ENCODE data around the gene MARK1. TPM values are rescaled to one million over a fixed set of nuclear protein-coding genes. Genes with fewer than 3 reads are reported as not detected.
"Not testable (repeated sequence)": the region's sequence is repeated elsewhere in the genome, so short reads cannot be mapped to it uniquely, and the experiment has no call there.

The MARK1 gene
- total RNA-seq, 2 experiments from 2014 or later = not detected

DNA sequence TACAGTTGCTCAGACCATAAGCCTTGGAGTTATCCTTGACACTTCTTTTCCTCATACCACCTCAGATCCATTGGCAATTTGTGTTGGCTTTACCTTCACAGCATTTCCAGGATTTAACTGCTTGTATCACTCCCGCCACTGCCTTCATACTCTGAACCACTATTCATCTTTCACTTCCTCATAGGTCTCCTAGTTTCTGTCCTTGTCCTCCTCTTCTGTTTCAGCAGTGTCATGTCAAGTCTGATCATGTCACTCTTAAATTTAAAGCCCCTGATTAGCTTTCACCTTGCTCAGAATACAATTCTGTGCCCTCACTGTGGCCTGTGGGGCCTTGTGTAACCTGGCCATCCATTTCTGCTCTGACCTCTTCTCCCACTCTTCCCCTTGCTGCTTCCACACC lies 127.6 kb downstream of the MARK1 start:
- Mint-ChIP-seq H3K27me3 (ENCODE audit: low read depth) (peaks cover 2% of the 10 kb centered on the region), H3K36me3 (ENCODE audit: low read depth) (no peaks in the 10 kb centered on the region), H3K27ac (no peak overlapping the region), H3K9me3 (no peaks in the 10 kb centered on the region), H3K4me1 (ENCODE audit: low read depth) (no peaks in the 10 kb centered on the region), H3K4me3 (no peak overlapping the region)
- CTCF ChIA-PET = interaction anchor here (1.7 kb wide), 1 partner anchor 10 kb away, joined by 3 read pairs; no protein-coding TSS in a partner anchor
- no peak for DNase-seq
- intact Hi-C loops (cut with micrococcal nuclease) = no loop called here

DNA sequence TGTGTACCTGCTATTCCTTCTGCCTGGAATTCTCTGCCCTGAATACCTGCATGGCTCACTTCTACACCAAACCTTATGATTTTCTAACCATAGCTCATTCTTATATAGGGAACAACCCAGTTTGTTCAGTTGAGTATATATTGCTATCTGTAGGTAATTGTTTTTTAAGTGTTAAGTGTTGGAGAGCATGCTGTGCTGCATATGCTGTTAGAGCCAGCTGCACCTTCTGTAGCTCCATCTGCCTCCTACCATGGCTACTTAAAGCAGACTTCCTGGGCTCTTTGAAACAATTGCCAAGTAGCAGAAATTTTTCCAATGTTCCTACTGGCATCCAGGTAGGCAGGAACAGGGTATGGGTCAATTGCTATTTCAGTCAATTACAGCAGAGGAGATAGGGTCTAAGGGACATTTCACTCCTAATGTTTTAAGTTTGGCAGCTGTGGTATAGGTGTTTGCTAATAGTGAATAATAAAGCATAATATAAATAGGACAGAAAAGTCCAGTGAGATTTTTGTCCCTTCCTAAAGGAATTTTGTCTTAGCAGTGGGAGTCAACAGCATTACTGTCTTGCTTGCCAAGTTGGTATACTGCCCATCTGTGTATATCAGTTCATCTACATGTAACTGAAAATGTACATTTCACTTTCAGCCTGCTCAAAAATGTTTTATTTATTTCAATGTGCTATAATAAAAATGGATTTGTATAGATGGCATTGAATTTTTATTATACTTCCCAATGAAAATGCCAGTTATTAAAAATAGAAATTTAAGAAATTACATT lies 128.2 kb downstream of the MARK1 start:
- CTCF ChIA-PET = no interaction called here
- H3K9me3 Mint-ChIP-seq = no peaks in the 10 kb centered on the region
- intact Hi-C loops (cut with micrococcal nuclease) = no loop called here
- no peak for DNase-seq
- no peaks in the 10 kb centered on the region for H3K4me1 Mint-ChIP-seq (ENCODE audit: low read depth)
- no peak overlapping the region for H3K27ac Mint-ChIP-seq
- H3K4me3 Mint-ChIP-seq = no peak overlapping the region
- H3K36me3 Mint-ChIP-seq (ENCODE audit: low read depth) = no peaks in the 10 kb centered on the region
- peaks cover 5% of the 10 kb centered on the region for H3K27me3 Mint-ChIP-seq (ENCODE audit: low read depth)

DNA sequence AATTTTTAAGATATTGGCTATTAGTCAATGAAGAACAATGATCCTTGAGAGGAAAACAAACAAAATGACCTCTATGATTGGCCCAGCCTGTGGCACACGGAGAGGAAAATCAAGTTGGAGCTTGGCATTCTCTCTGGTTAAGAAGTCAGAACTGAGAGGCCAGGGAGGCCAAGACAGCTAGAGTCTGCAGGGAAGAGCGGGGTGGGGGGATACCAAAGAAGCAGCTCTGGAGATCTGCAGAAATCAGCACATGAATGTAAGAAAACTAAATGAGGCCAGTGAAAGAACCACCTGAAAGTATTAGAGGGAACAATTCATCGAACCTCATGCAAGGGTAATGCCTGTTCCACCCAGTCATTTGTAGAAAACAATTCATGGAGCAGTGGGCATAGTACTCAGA lies 138.4 kb downstream of the MARK1 start:
- Mint-ChIP-seq H3K4me3 (no peak overlapping the region), H3K36me3 (ENCODE audit: low read depth) (no peaks in the 10 kb centered on the region), H3K27me3 (ENCODE audit: low read depth) (peaks cover 19% of the 10 kb centered on the region), H3K4me1 (ENCODE audit: low read depth) (no peaks in the 10 kb centered on the region), H3K27ac (no peak overlapping the region), H3K9me3 (peaks cover 8% of the 10 kb centered on the region)
- DNase-seq = no peak
- CTCF ChIA-PET = no interaction called here
- intact Hi-C loops (cut with micrococcal nuclease) = no loop called here

- Mint-ChIP-seq H3K36me3 (ENCODE audit: low read depth) (no peaks in the 10 kb centered on the region), H3K9me3 (peaks cover 8% of the 10 kb centered on the region), H3K27me3 (ENCODE audit: low read depth) (peaks cover 12% of the 10 kb centered on the region), H3K4me1 (ENCODE audit: low read depth) (no peaks in the 10 kb centered on the region), H3K4me3 (no peak overlapping the region), H3K27ac (no peak overlapping the region)
- CTCF ChIA-PET = no interaction called here
- intact Hi-C loops (cut with micrococcal nuclease) = no loop called here
- DNase-seq = no peak
Observed at GRCh38 chr1:220669005-220669404, 141.1 kb downstream of the MARK1 start.

- no peak for DNase-seq
- intact Hi-C loops (cut with micrococcal nuclease) = no loop called here
- H3K4me3 Mint-ChIP-seq = no peak overlapping the region
- CTCF ChIA-PET = no interaction called here
- H3K27ac Mint-ChIP-seq = no peak overlapping the region
- no peaks in the 10 kb centered on the region for H3K36me3 Mint-ChIP-seq (ENCODE audit: low read depth)
- peaks cover 8% of the 10 kb centered on the region for H3K9me3 Mint-ChIP-seq
- H3K27me3 Mint-ChIP-seq (ENCODE audit: low read depth) = peaks cover 8% of the 10 kb centered on the region
- H3K4me1 Mint-ChIP-seq (ENCODE audit: low read depth) = no peaks in the 10 kb centered on the region
Observed at GRCh38 chr1:220670365-220670764, 142.4 kb downstream of the MARK1 start.

GRCh38 chr1:220673921-220674320 lies 146.0 kb downstream of the MARK1 start:
- Mint-ChIP-seq H3K27ac (no peak overlapping the region), H3K4me3 (no peak overlapping the region), H3K27me3 (ENCODE audit: low read depth) (peaks cover 2% of the 10 kb centered on the region), H3K36me3 (ENCODE audit: low read depth) (no peaks in the 10 kb centered on the region), H3K9me3 (peaks cover 8% of the 10 kb centered on the region), H3K4me1 (ENCODE audit: low read depth) (no peaks in the 10 kb centered on the region)
- CTCF ChIA-PET = interaction anchor here (0.6 to 0.7 kb wide), 2 partner anchors 15 to 619 kb away, joined by 3 read pairs; no protein-coding TSS in a partner anchor
- DNase-seq = no peak
- intact Hi-C loops (cut with micrococcal nuclease) = no loop called here

DNA sequence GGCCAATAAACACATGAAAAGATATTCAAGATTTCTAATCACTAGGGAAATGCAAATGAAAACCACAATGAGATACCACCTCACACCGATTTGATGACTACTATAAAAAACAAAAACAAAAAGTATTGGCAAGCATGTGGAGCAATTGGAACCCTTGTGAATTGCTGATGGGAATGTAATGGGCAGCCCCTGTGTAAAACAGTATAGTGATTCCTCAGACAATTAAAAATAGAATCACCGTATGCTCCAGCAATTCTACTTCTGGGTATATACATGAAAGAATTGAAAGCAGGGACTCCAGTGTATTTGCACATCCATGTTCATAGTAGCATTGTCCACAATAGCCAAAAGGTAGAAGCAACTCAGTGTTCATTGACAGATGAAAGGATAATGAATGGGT lies 149.3 kb downstream of the MARK1 start:
- Mint-ChIP-seq H3K36me3 (ENCODE audit: low read depth) (no peaks in the 10 kb centered on the region), H3K27ac (no peak overlapping the region), H3K4me1 (ENCODE audit: low read depth) (no peaks in the 10 kb centered on the region), H3K4me3 (no peak overlapping the region), H3K27me3 (ENCODE audit: low read depth) (no peaks in the 10 kb centered on the region), H3K9me3 (no peaks in the 10 kb centered on the region)
- DNase-seq = no peak
- CTCF ChIA-PET = interaction anchor here (1.3 kb wide), 1 partner anchor 56 kb away, joined by 3 read pairs; no protein-coding TSS in a partner anchor
- intact Hi-C loops (cut with micrococcal nuclease) = no loop called here

DNA sequence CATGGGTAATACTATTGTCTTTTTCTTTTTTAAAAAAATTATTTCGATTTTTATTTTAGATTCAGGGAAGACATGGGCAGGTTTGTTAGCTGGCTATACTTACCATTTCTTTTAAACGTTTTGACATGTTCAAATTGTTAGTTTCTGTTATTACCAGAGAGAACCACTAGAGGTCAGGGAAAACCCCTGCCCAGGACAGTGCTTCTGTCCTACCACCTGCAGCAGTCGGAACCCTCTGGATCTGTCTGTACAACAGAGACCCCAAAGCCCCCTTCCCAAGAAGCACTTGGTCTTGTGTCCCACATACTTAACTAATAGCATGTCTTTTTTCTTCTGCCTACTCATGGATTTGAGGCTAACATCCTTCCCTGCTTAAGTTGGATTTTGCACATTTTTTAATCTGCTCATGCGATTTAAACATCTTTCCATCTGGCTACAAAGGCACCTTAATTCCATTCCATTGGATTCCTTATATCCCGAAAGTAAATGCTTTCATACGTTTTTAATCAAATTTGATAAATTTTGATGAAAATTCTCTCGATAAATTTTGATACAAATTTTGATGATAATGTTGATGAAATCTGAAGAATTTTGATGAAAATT lies 152.2 kb downstream of the MARK1 start:
- H3K4me1 Mint-ChIP-seq (ENCODE audit: low read depth) = no peaks in the 10 kb centered on the region
- H3K4me3 Mint-ChIP-seq = no peak overlapping the region
- H3K9me3 Mint-ChIP-seq = no peaks in the 10 kb centered on the region
- H3K27ac Mint-ChIP-seq = no peak overlapping the region
- no peaks in the 10 kb centered on the region for H3K27me3 Mint-ChIP-seq (ENCODE audit: low read depth)
- CTCF ChIA-PET = interaction anchor here (1.1 to 1.5 kb wide), 2 partner anchors 16 to 53 kb away, joined by 3 to 4 read pairs; no protein-coding TSS in a partner anchor
- H3K36me3 Mint-ChIP-seq (ENCODE audit: low read depth) = no peaks in the 10 kb centered on the region
- peak; percentile 9 for DNase-seq
- intact Hi-C loops (cut with micrococcal nuclease) = loop anchor here (1.0 kb wide), 2 partner anchors 53 to 96 kb away; no protein-coding TSS in a partner anchor

- no peak for DNase-seq
- no peaks in the 10 kb centered on the region for H3K9me3 Mint-ChIP-seq
- no peak overlapping the region for H3K4me3 Mint-ChIP-seq
- H3K36me3 Mint-ChIP-seq (ENCODE audit: low read depth) = no peaks in the 10 kb centered on the region
- no peak overlapping the region for H3K27ac Mint-ChIP-seq
- no peaks in the 10 kb centered on the region for H3K27me3 Mint-ChIP-seq (ENCODE audit: low read depth)
- CTCF ChIA-PET = interaction anchor here (0.6 to 1.5 kb wide), 5 partner anchors 9 to 304 kb away, joined by 3 to 7 read pairs (median 4); no protein-coding TSS in a partner anchor
- no peaks in the 10 kb centered on the region for H3K4me1 Mint-ChIP-seq (ENCODE audit: low read depth)
- intact Hi-C loops (cut with micrococcal nuclease) = no loop called here
Observed at GRCh38 chr1:220681220-220681880, 153.4 kb downstream of the MARK1 start.

DNA sequence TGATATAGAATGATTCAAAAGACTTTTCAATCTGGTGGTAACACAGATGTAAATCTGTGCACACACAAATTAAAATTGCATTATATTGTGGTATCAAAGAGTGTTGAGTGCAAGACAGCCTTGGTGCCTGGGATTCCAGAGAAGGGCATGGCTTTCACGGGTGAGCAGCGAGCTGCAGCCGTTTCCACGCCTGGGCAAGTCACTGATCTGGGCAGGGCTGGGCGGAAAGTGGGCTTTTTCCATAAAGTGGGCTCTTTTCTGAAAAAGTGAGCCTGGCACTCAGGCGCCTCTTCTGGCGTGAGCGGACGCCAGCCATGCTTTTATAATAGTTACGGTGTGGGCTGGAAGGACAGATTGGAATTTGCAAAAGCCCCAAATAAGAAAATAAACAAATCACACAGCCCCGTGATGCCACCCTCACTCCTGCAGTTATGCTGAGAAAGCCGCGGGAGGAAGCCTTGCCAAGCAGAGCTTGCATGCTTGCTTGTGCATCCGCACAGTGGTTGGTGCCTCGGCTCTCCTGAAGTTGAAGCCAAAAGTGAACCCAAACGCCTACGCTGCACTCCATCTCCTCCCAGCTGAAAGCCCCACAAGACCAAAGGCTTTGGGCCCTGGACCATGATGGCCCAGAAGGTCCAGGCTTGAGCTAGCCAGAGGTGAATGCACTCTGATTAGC lies 155.1 kb downstream of the MARK1 start:
- intact Hi-C loops (cut with micrococcal nuclease) = no loop called here
- H3K27ac Mint-ChIP-seq = no peak overlapping the region
- H3K27me3 Mint-ChIP-seq (ENCODE audit: low read depth) = no peaks in the 10 kb centered on the region
- no peaks in the 10 kb centered on the region for H3K9me3 Mint-ChIP-seq
- no peaks in the 10 kb centered on the region for H3K36me3 Mint-ChIP-seq (ENCODE audit: low read depth)
- H3K4me3 Mint-ChIP-seq = no peak overlapping the region
- no peaks in the 10 kb centered on the region for H3K4me1 Mint-ChIP-seq (ENCODE audit: low read depth)
- CTCF ChIA-PET = interaction anchor here (0.6 to 1.5 kb wide), 2 partner anchors 51 to 92 kb away, joined by 4 read pairs; no protein-coding TSS in a partner anchor
- DNase-seq = no peak

DNA sequence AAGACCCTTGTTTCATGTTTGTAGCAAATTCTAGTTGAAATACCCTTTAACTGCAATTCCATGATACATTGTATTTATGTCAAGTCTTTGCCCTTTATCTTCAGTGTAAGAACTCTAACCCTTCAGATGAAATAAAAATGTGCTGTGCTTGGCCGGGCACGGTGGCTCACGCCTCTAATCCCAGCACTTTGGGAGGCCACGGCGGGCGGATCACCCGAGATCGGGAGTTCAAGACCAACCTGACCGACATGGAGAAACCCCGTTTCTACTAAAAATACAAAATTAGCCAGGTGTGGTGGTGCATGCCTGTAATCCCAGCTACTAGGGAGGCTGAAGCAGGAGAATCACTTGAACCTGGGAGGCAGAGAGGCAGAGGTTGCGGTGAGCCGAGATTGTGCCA lies 155.8 kb downstream of the MARK1 start:
- H3K27ac Mint-ChIP-seq; DNase-seq; H3K27me3 Mint-ChIP-seq (ENCODE audit: low read depth); H3K36me3 Mint-ChIP-seq (ENCODE audit: low read depth); H3K4me1 Mint-ChIP-seq (ENCODE audit: low read depth); intact Hi-C loops (cut with micrococcal nuclease); H3K9me3 Mint-ChIP-seq; H3K4me3 Mint-ChIP-seq: not testable (repeated sequence)
- CTCF ChIA-PET = interaction anchor here (1.5 kb wide), 1 partner anchor 92 kb away, joined by 4 read pairs; no protein-coding TSS in a partner anchor

DNA sequence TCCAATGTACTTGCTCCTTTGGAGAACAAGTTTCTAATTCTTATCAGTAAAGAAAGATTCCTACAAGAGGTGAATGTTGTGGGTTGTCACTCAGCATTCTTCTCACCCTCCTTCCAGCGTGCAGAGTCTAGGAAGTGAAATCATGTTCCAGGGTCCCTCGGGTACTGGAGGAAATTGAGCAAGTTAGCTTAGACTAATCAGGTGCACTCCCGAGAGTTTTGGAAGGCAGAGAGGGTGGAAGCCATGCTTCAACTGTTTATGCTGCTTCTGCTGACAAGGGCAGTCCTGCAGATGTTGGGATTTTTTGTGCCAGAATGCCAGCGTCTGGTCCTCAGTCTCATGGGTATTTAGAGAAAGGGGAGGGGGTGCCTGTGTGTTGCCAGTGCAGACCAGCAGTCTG lies 157.0 kb downstream of the MARK1 start:
- Mint-ChIP-seq H3K27ac (no peak overlapping the region), H3K4me3 (no peak overlapping the region), H3K27me3 (ENCODE audit: low read depth) (no peaks in the 10 kb centered on the region), H3K36me3 (ENCODE audit: low read depth) (no peaks in the 10 kb centered on the region), H3K4me1 (ENCODE audit: low read depth) (peaks cover 2% of the 10 kb centered on the region), H3K9me3 (no peaks in the 10 kb centered on the region)
- intact Hi-C loops (cut with micrococcal nuclease) = no loop called here
- CTCF ChIA-PET = interaction anchor here (0.6 to 1.9 kb wide), 3 partner anchors 49 to 1644 kb away, joined by 3 to 6 read pairs (median 3); no protein-coding TSS in a partner anchor
- DNase-seq = no peak
